Progenitor cell of endocrine pancreas (in vitro differentiated cells): ENCODE measurements around the gene ZFTA. TPM values are rescaled to one million over a fixed set of nuclear protein-coding genes. Genes with fewer than 3 reads are reported as not detected.

Source experiments
- DNase-seq: peaks from one replicate; pipeline ENCODE4 v3.0.0; 2021; ENCODE audit warnings: low spot score; ENCODE audit not compliant: unreplicated experiment
- H3K27ac Mint-ChIP-seq: 2 replicates; pipeline ENCODE4 v1.8.0; 2021; ENCODE audit warnings: mild to moderate bottlenecking, moderate library complexity, mixed read lengths
- H3K27me3 Mint-ChIP-seq: 2 replicates; pipeline ENCODE4 v1.8.0; 2021; ENCODE audit warnings: mixed read lengths
- H3K36me3 Mint-ChIP-seq: 2 replicates; pipeline ENCODE4 v1.8.0; 2022; ENCODE audit warnings: mixed read lengths; ENCODE audit not compliant: insufficient read depth
- H3K4me1 Mint-ChIP-seq: 2 replicates; pipeline ENCODE4 v1.8.0; 2021; ENCODE audit warnings: low read depth, mixed read lengths
- H3K4me3 Mint-ChIP-seq: 2 replicates; pipeline ENCODE4 v1.8.0; 2021; ENCODE audit warnings: low read depth, mild to moderate bottlenecking, moderate library complexity, mixed read lengths
- H3K9me3 Mint-ChIP-seq: 2 replicates; pipeline ENCODE4 v1.8.0; 2021; ENCODE audit warnings: low read depth, mixed read lengths
- total RNA-seq: library from RNA; stranded (reverse); gene quantifications from 2 replicates; pipeline ENCODE4 v1.2.1, GENCODE V29; 2021
- TF ChIP-seq, protein P1 (sequence below): fragments of 200-600 bp; sonication (generic); IDR thresholded peaks from one replicate; pipeline ENCODE4 v1.5.0; 2021; ENCODE audit warnings: antibody characterized with exemption, mild to moderate bottlenecking; ENCODE audit not compliant: unreplicated experiment

Gene ZFTA
- total RNA-seq, 1 donor from 2014 or later, result 46.8 TPM

GRCh38 chr11:63764340-63764678 is 4.3 kb downstream of the ZFTA start:
- no peak for DNase-seq
- H3K4me3 Mint-ChIP-seq, result no peak overlapping the region
- peaks cover 21% of the 10 kb centered on the region for H3K4me1 Mint-ChIP-seq
- TF ChIP-seq, protein P1, sequence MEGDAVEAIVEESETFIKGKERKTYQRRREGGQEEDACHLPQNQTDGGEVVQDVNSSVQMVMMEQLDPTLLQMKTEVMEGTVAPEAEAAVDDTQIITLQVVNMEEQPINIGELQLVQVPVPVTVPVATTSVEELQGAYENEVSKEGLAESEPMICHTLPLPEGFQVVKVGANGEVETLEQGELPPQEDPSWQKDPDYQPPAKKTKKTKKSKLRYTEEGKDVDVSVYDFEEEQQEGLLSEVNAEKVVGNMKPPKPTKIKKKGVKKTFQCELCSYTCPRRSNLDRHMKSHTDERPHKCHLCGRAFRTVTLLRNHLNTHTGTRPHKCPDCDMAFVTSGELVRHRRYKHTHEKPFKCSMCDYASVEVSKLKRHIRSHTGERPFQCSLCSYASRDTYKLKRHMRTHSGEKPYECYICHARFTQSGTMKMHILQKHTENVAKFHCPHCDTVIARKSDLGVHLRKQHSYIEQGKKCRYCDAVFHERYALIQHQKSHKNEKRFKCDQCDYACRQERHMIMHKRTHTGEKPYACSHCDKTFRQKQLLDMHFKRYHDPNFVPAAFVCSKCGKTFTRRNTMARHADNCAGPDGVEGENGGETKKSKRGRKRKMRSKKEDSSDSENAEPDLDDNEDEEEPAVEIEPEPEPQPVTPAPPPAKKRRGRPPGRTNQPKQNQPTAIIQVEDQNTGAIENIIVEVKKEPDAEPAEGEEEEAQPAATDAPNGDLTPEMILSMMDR, result no peak
- peaks cover 6% of the 10 kb centered on the region for H3K27me3 Mint-ChIP-seq
- H3K27ac Mint-ChIP-seq, result no peak overlapping the region
- H3K36me3 Mint-ChIP-seq, result peaks cover 14% of the 10 kb centered on the region
- no peaks in the 10 kb centered on the region for H3K9me3 Mint-ChIP-seq

GRCh38 chr11:63763496-63764339 is 4.9 kb downstream of the ZFTA start:
- no peak overlapping the region for H3K4me3 Mint-ChIP-seq
- peaks cover 15% of the 10 kb centered on the region for H3K36me3 Mint-ChIP-seq
- H3K27me3 Mint-ChIP-seq, result peaks cover 6% of the 10 kb centered on the region
- TF ChIP-seq, protein P1, result no peak
- H3K9me3 Mint-ChIP-seq, result no peaks in the 10 kb centered on the region
- H3K4me1 Mint-ChIP-seq, result peaks cover 21% of the 10 kb centered on the region
- no peak for DNase-seq
- H3K27ac Mint-ChIP-seq, result no peak overlapping the region

- Mint-ChIP-seq H3K27me3 (peaks cover 6% of the 10 kb centered on the region), H3K9me3 (no peaks in the 10 kb centered on the region), H3K27ac (no peak overlapping the region), H3K4me3 (no peak overlapping the region), H3K4me1 (peaks cover 21% of the 10 kb centered on the region), H3K36me3 (peaks cover 21% of the 10 kb centered on the region)
- TF ChIP-seq, protein P1, result peak; percentile 20
- no peak for DNase-seq
Observed at GRCh38 chr11:63762654-63763495, 5.7 kb downstream of the ZFTA start.

DNA sequence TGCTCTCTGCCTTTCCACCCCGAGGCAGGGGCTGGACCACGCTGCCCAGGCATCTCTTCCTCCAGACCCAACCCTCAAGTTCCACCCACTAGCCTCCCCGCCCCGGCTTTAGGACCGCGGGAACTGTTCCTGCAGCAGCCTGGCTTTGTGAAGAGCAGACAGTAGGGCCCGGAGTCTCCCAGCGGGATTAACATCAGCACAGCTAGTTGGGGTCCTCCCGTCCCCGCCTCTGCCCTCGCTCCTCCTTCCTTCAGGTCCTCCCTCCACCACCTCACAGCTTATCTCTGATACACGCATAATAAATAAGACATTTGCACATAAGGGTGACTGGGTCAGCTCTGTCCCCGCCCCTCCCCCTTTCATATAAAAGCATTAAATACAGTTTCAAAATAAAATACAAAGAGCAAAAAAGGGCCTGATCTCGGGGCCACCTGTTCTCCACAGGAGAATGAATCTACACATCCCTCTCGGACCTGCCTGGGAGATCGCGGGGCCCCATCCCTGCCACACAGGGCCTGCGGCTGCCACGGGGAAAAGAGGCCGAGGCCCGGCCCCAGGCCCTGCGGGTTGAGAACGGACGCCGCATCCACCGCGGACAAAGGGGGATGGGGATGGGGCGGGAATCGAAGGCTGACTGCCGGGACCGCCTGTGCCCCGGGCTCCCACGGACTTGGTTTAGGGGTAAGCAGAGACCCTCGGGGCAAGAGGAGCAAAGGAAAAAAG is 6.5 kb downstream of the ZFTA start:
- H3K9me3 Mint-ChIP-seq, result no peaks in the 10 kb centered on the region
- H3K27ac Mint-ChIP-seq, result no peak overlapping the region
- peaks cover 25% of the 10 kb centered on the region for H3K36me3 Mint-ChIP-seq
- DNase-seq, result no peak
- H3K27me3 Mint-ChIP-seq, result peaks cover 6% of the 10 kb centered on the region
- no peak overlapping the region for H3K4me3 Mint-ChIP-seq
- TF ChIP-seq, protein P1, result no peak
- H3K4me1 Mint-ChIP-seq, result peaks cover 14% of the 10 kb centered on the region

DNA sequence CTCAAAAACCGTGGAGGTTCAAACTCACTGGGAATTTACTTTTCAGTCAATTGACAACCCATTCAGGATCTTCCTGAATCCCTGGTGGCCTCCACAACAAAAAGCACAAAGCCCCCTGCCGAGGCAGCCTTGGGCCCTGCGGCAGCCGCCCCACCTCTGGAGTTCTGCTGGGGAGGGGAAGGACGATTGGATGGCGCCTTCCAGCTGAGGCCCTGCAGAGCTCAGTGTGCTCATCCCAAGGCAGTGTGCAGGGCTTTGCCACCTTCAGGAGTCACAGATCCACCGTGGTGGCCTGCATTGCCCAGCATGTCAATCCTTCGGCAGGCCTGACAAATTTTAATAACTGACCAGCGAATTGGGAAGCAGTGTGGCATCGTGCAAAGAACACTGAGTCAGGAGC is 7.4 kb downstream of the ZFTA start:
- TF ChIP-seq, protein P1, result no peak
- peaks cover 26% of the 10 kb centered on the region for H3K36me3 Mint-ChIP-seq
- no peak overlapping the region for H3K4me3 Mint-ChIP-seq
- no peaks in the 10 kb centered on the region for H3K9me3 Mint-ChIP-seq
- H3K27me3 Mint-ChIP-seq, result peaks cover 4% of the 10 kb centered on the region
- DNase-seq, result no peak
- H3K27ac Mint-ChIP-seq, result peak overlapping the region; percentile 29
- H3K4me1 Mint-ChIP-seq, result peaks cover 7% of the 10 kb centered on the region
